HG03354 (cell line): ENCODE results near the gene CDKL1.

Source experiments
- ATAC-seq: cut with Tn5 transposase; IDR thresholded peaks from one replicate; pipeline ENCODE4 v1.9.1; 2021; ENCODE audit warnings: mild to moderate bottlenecking; ENCODE audit not compliant: unreplicated experiment, poor library complexity, severe bottlenecking

CDKL1 gene

GRCh38 chr14:50308363-50308915, 88.2 kb downstream of the CDKL1 start:
- no peak for ATAC-seq

- ATAC-seq = no peak
These were observed 92.8 kb downstream of the CDKL1 start for GRCh38 chr14:50303744-50304471.

DNA sequence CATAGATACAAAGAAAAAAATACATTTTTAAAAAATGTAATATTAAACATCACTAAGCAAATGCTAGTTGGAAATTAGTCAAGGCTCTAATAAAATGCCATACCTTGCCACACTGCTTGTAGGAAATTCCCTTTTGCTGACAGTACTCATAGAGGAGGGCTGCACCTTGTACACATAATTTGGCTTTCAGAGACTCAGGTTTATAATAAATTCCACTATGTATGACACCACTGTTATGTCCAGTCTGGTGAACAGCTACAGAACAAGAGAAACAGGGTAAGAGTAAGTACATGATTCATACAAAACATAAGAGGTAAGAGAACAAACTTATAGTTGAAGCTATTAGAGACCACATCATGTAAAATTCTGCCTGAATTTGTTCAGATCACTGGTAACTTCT, 94.8 kb downstream of the CDKL1 start:
- ATAC-seq = no peak

GRCh38 chr14:50299585-50299984, 97.1 kb downstream of the CDKL1 start:
- ATAC-seq = no peak

DNA sequence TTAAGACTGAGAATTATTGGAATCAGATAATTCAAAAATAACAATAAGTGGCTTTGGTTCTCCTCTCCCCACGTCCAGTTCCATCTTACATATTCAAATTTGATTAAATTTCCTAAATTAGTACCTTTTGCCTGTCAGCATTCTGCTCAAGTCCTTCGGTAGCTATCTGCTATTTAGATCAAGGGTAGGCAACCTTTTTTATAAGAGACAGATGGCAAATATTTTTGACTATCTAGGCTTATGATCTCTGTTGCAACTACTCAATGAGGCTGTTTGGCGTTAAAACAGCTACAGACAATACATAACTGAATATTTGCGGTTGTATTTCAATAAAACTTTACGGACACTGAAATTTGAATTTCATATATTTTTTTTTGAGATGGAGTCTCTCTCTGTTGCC, 106.4 kb downstream of the CDKL1 start:
- no peak for ATAC-seq

DNA sequence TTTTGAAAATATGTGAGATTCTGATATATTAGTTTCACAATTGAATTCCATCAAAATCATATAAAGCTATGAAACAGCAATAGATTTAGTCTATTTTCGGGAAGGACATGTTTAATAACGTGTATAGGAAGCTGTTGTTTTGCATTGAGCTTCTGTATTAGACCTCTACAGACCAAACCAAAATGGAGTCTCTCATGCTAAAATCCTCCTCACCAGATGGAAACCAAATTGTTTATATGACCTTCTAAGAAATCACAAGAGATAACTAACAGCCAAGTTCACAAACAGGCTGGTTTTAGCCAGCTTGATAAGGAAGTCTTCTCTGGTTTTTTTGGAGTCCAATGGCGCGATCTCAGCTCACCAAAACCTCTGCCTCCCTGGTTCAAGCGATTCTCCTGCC, 108.5 kb downstream of the CDKL1 start:
- ATAC-seq = no peak

DNA sequence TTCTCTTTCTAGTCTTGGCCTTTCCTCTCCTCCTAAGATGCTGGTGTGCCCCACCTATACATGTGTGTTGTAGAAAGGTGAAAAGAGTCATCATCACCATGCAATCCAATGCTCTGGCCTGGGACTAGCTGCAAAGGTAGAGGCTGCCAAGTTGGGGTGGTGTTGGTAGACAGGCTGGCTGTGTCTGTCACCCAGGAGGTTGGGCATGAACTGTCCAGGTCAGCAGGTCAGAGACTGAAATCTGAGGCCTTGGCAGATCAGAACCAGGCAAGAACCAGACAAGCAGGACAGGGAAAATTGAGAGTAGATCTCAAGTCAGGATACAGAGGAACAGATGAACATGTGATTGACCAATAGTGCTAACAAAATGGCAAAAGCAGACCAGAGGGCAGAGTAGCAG, 110.8 kb downstream of the CDKL1 start:
- no peak for ATAC-seq
